Measurements from ENCODE around the gene DNAJC17.
A peak's percentile ranks its signal among the peaks of the same experiment; 100 is the strongest.

Gene DNAJC17

GRCh38 chr15:40850576-40851112 is 43.4 kb upstream of the DNAJC17 start:
- no peak for TF ChIP-seq CTCF (IDR thresholded peaks at IDR 0.05; ENCODE audit: low read depth, low read length, missing control alignments)
- DNase-seq (ENCODE audit: low read depth): no peak
- H3K4me3 ChIP-seq (ENCODE audit: low read depth, low read length): no peak overlapping the region

GRCh38 chr15:40847223-40847961 is 40.1 kb upstream of the DNAJC17 start:
- H3K4me3 ChIP-seq (ENCODE audit: low read depth, low read length): no peak overlapping the region; the same call in 1 of the 2 replicates
- TF ChIP-seq CTCF (IDR thresholded peaks at IDR 0.05; ENCODE audit: low read depth, low read length, missing control alignments): no peak
- peak; percentile 59 for DNase-seq (ENCODE audit: low read depth)

GRCh38 chr15:40846841-40847222 is 39.6 kb upstream of the DNAJC17 start:
- no peak overlapping the region; the same call in 1 of the 2 replicates for H3K4me3 ChIP-seq (ENCODE audit: low read depth, low read length)
- no peak for DNase-seq (ENCODE audit: low read depth)
- TF ChIP-seq CTCF (IDR thresholded peaks at IDR 0.05; ENCODE audit: low read depth, low read length, missing control alignments): no peak

- no peak for DNase-seq (ENCODE audit: low read depth)
- TF ChIP-seq CTCF (IDR thresholded peaks at IDR 0.05; ENCODE audit: low read depth, low read length, missing control alignments): no peak
- no peak overlapping the region; the same call in 1 of the 2 replicates for H3K4me3 ChIP-seq (ENCODE audit: low read depth, low read length)
These were observed 38.4 kb upstream of the DNAJC17 start for GRCh38 chr15:40845511-40846284.

GRCh38 chr15:40845036-40845435 is 37.8 kb upstream of the DNAJC17 start:
- no peak for DNase-seq (ENCODE audit: low read depth)

GRCh38 chr15:40844696-40845030 is 37.4 kb upstream of the DNAJC17 start:
- no peak for TF ChIP-seq CTCF (IDR thresholded peaks at IDR 0.05; ENCODE audit: low read depth, low read length, missing control alignments)
- peak overlapping the region; percentile 72 for H3K4me3 ChIP-seq (ENCODE audit: low read depth, low read length)

More at GRCh38 chr15:40845036-40845435, 37.8 kb upstream of the DNAJC17 start:
- TF ChIP-seq CTCF (IDR thresholded peaks at IDR 0.05; ENCODE audit: low read depth, low read length, missing control alignments): no peak
- H3K4me3 ChIP-seq (ENCODE audit: low read depth, low read length): peak overlapping the region; percentile 72

More at GRCh38 chr15:40844696-40845030, 37.4 kb upstream of the DNAJC17 start:
- DNase-seq (ENCODE audit: low read depth): no peak

Data from GM12864 (cell line).